IMR-90 (cell line): ENCODE data around the gene ANKIB1. TPM values are rescaled to one million over a fixed set of nuclear protein-coding genes. Genes with fewer than 3 reads are reported as not detected.

ENCODE experiments used
- ATAC-seq: fragments of 200-7000 bp; cut with Tn5 transposase; 2 replicates; pipeline ENCODE4 v1.9.1; 2020; ENCODE audit warnings: low read depth, mild to moderate bottlenecking, moderate library complexity
- BruUV-seq: library from RNA; stranded (reverse); fragments of 400-500 nt; replicated peaks from 2 replicates; lab custom pipeline; 2021; lab: Mats Ljungman, UMichigan
- CTCF ChIA-PET: fragments of 300-600 bp; formaldehyde crosslinking; extraction: SDS; loops from one replicate; lab custom pipeline; 2021; ENCODE audit warnings: antibody characterized with exemption; lab: Yijun Ruan, JAX
- POLR2A ChIA-PET: fragments of 300-600 bp; sonication (Branson Sonifier 250); formaldehyde crosslinking; loops from one replicate; lab custom pipeline; 2022; ENCODE audit warnings: antibody characterized with exemption; ENCODE audit not compliant: unreplicated experiment; lab: Charles Lee
- DNase-seq: peaks from one replicate; pipeline ENCODE4 v3.0.0; 2013
- H2AFZ ChIP-seq: replicated peaks from 2 replicates; pipeline ENCODE3; 2013; ENCODE audit warnings: low read length, mild to moderate bottlenecking; ENCODE audit not compliant: poor library complexity
- H2AK5ac ChIP-seq: 2 replicates; pipeline ENCODE4 v1.6.1; 2013; ENCODE audit warnings: low read depth, low read length, inconsistent platforms
- H2AK9ac ChIP-seq: replicated peaks from 2 replicates; pipeline ENCODE3; 2013; ENCODE audit warnings: mild to moderate bottlenecking, low read depth, low read length, moderate library complexity; ENCODE audit not compliant: poor library complexity
- H2BK120ac ChIP-seq: 2 replicates; pipeline ENCODE4 v1.6.1; 2013; ENCODE audit warnings: low read depth, low read length, inconsistent platforms
- H2BK15ac ChIP-seq: 3 replicates; pipeline ENCODE4 v1.6.1; 2013; ENCODE audit warnings: low read depth, low read length, inconsistent platforms
- H2BK20ac ChIP-seq: 2 replicates; pipeline ENCODE4 v1.6.1; 2013; ENCODE audit warnings: low read depth, mild to moderate bottlenecking, inconsistent platforms, low read length, moderate library complexity
- H2BK5ac ChIP-seq: 2 replicates; pipeline ENCODE4 v1.6.1; 2013; ENCODE audit warnings: mild to moderate bottlenecking, low read depth, low read length, inconsistent platforms; ENCODE audit not compliant: poor library complexity, severe bottlenecking
- H3K14ac ChIP-seq: replicated peaks from 2 replicates; pipeline ENCODE4 v1.6.1; 2013; ENCODE audit warnings: low read depth, low read length, inconsistent platforms
- H3K18ac ChIP-seq: 2 replicates; pipeline ENCODE4 v1.6.1; 2013; ENCODE audit warnings: low read depth, low read length, control low read depth
- H3K23ac ChIP-seq: 2 replicates; pipeline ENCODE4 v1.6.1; 2013; ENCODE audit warnings: low read depth, low read length, inconsistent platforms
- H3K27ac ChIP-seq: 2 replicates; pipeline ENCODE4 v1.5.1; 2013; ENCODE audit warnings: mild to moderate bottlenecking, control low read depth, low read length; ENCODE audit not compliant: insufficient read depth
- H3K27me3 ChIP-seq: 2 replicates; pipeline ENCODE4 v1.6.1; 2013; ENCODE audit warnings: low read length; ENCODE audit not compliant: control insufficient read depth, insufficient read depth
- H3K36me3 ChIP-seq: 2 replicates; pipeline ENCODE4 v1.6.1; 2013; ENCODE audit warnings: low read length, mixed read lengths; ENCODE audit not compliant: control insufficient read depth, insufficient read depth
- H3K4ac ChIP-seq: 2 replicates; pipeline ENCODE4 v1.6.1; 2013; ENCODE audit warnings: low read depth, low read length, inconsistent platforms
- H3K4me1 ChIP-seq: 2 replicates; pipeline ENCODE4 v1.6.1; 2013; ENCODE audit warnings: low read length, mixed read lengths; ENCODE audit not compliant: control insufficient read depth, insufficient read depth
- H3K4me2 ChIP-seq: 2 replicates; pipeline ENCODE4 v1.6.1; 2013; ENCODE audit warnings: low read depth, mild to moderate bottlenecking, control low read depth, low read length, moderate library complexity
- H3K4me3 ChIP-seq: 2 replicates; pipeline ENCODE4 v1.5.1; 2013; ENCODE audit warnings: low read depth, mild to moderate bottlenecking, control low read depth, low read length, moderate library complexity; ENCODE audit not compliant: insufficient read depth
- H3K56ac ChIP-seq: 2 replicates; pipeline ENCODE4 v1.6.1; 2013; ENCODE audit warnings: low read length, inconsistent platforms; ENCODE audit not compliant: insufficient read depth; ENCODE audit errors: extremely low read depth
- H3K79me1 ChIP-seq, 2 experiments: 2 replicates each; pipeline ENCODE4 v1.6.1; 2013; ENCODE audit warnings: low read length in 2 of 2, inconsistent platforms in 1 of 2, low read depth in 1 of 2
- H3K9ac ChIP-seq: 2 replicates; pipeline ENCODE4 v1.6.1; 2013; ENCODE audit warnings: low read depth, low read length, control low read depth
- H3K9me1 ChIP-seq: 2 replicates; pipeline ENCODE4 v1.6.1; 2013; ENCODE audit warnings: low read length, inconsistent platforms; ENCODE audit not compliant: insufficient read depth
- H3K9me3 ChIP-seq: 2 replicates; pipeline ENCODE4 v1.6.1; 2013; ENCODE audit warnings: low read length; ENCODE audit not compliant: control insufficient read depth, insufficient read depth
- H4K20me1 ChIP-seq: 2 replicates; pipeline ENCODE4 v1.6.1; 2013; ENCODE audit warnings: low read length, inconsistent platforms; ENCODE audit not compliant: insufficient read depth
- H4K5ac ChIP-seq: 2 replicates; pipeline ENCODE4 v1.6.1; 2013; ENCODE audit warnings: mild to moderate bottlenecking, low read depth, low read length, control low read depth
- H4K8ac ChIP-seq, 2 experiments: 2 replicates each; pipeline ENCODE4 v1.6.1; 2013; ENCODE audit warnings: low read depth in 2 of 2, low read length in 2 of 2, control low read depth in 1 of 2, inconsistent platforms in 1 of 2
- H4K91ac ChIP-seq: 2 replicates; pipeline ENCODE4 v1.6.1; 2013; ENCODE audit warnings: low read depth, low read length, inconsistent platforms; ENCODE audit not compliant: insufficient read depth
- BHLHE40 ChIP-seq: fragments of 150-350 bp; IDR thresholded peaks from 2 replicates; pipeline ENCODE4 v1.6.1; 2016; ENCODE audit warnings: mild to moderate bottlenecking, low read depth, low read length
- CEBPB ChIP-seq: IDR thresholded peaks from 2 replicates; pipeline ENCODE4 v1.6.1; 2012; ENCODE audit warnings: low read depth, low read length, improper control_type of control experiment
- CHD1 ChIP-seq: IDR thresholded peaks from 2 replicates; pipeline ENCODE4 v1.6.1; 2012; ENCODE audit warnings: low read depth, low read length, improper control_type of control experiment
- CTCF ChIP-seq: conservative IDR thresholded peaks from 2 replicates; pipeline ENCODE4 v1.5.1; 2012; ENCODE audit warnings: mild to moderate bottlenecking, low read depth, low read length, improper control_type of control experiment
- ELK1 ChIP-seq: fragments of 150-350 bp; IDR thresholded peaks from 2 replicates; pipeline ENCODE4 v1.6.1; 2016; ENCODE audit warnings: low read depth, mild to moderate bottlenecking, low read length, moderate library complexity, borderline replicate concordance
- FOS ChIP-seq: fragments of 150-350 bp; IDR thresholded peaks from 2 replicates; pipeline ENCODE4 v1.6.1; 2016; ENCODE audit warnings: low read depth, low read length
- MAFK ChIP-seq: IDR thresholded peaks from 2 replicates; pipeline ENCODE4 v1.6.1; 2012; ENCODE audit warnings: low read depth, low read length, improper control_type of control experiment
- MAZ ChIP-seq: IDR thresholded peaks from 2 replicates; pipeline ENCODE4 v1.6.1; 2012; ENCODE audit warnings: low read depth, mild to moderate bottlenecking, low read length, improper control_type of control experiment, moderate library complexity, borderline replicate concordance
- MXI1 ChIP-seq: IDR thresholded peaks from 2 replicates; pipeline ENCODE4 v1.6.1; 2012; ENCODE audit warnings: low read depth, mild to moderate bottlenecking, low read length, moderate library complexity, borderline replicate concordance
- NFE2L2 ChIP-seq: fragments of 150-350 bp; IDR thresholded peaks from 2 replicates; pipeline ENCODE4 v1.6.1; 2016; ENCODE audit warnings: low read depth, mild to moderate bottlenecking, low read length
- POLR2A ChIP-seq: IDR thresholded peaks from 2 replicates; pipeline ENCODE4 v1.6.1; 2012; ENCODE audit warnings: mild to moderate bottlenecking, low read depth, low read length
- RAD21 ChIP-seq: IDR thresholded peaks from 2 replicates; pipeline ENCODE4 v1.6.1; 2012; ENCODE audit warnings: low read length, improper control_type of control experiment
- RCOR1 ChIP-seq: IDR thresholded peaks from 2 replicates; pipeline ENCODE4 v1.6.1; 2012; ENCODE audit warnings: mild to moderate bottlenecking, low read length, improper control_type of control experiment; ENCODE audit not compliant: insufficient replicate concordance
- RFX5 ChIP-seq: IDR thresholded peaks from 2 replicates; pipeline ENCODE4 v1.8.0; 2012; ENCODE audit warnings: low read depth, mild to moderate bottlenecking, low read length, moderate library complexity
- SMC3 ChIP-seq: fragments of 150-350 bp; IDR thresholded peaks from 2 replicates; pipeline ENCODE4 v1.6.1; 2016; ENCODE audit warnings: low read depth, mild to moderate bottlenecking, antibody characterized with exemption, low read length, moderate library complexity
- USF2 ChIP-seq: fragments of 150-350 bp; IDR thresholded peaks from 2 replicates; pipeline ENCODE4 v1.6.1; 2017; ENCODE audit warnings: mild to moderate bottlenecking, antibody characterized with exemption, low read length, low read depth
- WGBS, 2 experiments: methylation state at CpG; one replicate each; pipeline versions ENCODE4 v1.1.5 to v1.1.7; 2013; ENCODE audit warnings: missing lambda C conversion rate in 2 of 2; ENCODE audit not compliant: insufficient read length in 1 of 2; ENCODE audit errors: extremely low coverage in 2 of 2; 5-methylcytosine and 5-hydroxymethylcytosine counted together
- dilution Hi-C: fragments of 300-500 bp; cut with HindIII; formaldehyde crosslinking; loops from one replicate; pipeline ENCODE4 v1.14.3; 2018; ENCODE audit warnings: low sequenced_read_pairs; ENCODE audit not compliant: unreplicated experiment
- in situ Hi-C: fragments of 300-500 bp; cut with MboI; formaldehyde crosslinking; loops from 3 replicates; pipeline ENCODE4 v1.14.3; 2019; ENCODE audit warnings: low sequenced_read_pairs, inconsistent platforms, mixed read lengths
- intact Hi-C: fragments of 100-400 bp; cut with micrococcal nuclease; formaldehyde crosslinking; loops from 2 replicates; pipeline ENCODE4 v1.10.0; 2022
- polyA plus RNA-seq, 3 experiments: library from polyadenylated mRNA; depleted of rRNA; stranded (reverse); fragments of >200 nt; gene quantifications; 2 replicates each; pipeline ENCODE4 v1.2.3, GENCODE V29; 2012; ENCODE audit warnings: low replicate concordance in 1 of 3
- total RNA-seq: library from RNA; depleted of rRNA; stranded (reverse); fragments of >200 nt; gene quantifications from 2 replicates; pipeline ENCODE4 v1.2.3, GENCODE V29; 2012

Gene ANKIB1
- total and polyA plus RNA-seq, 2 of the 4 experiments (the other 2 are of a cell fraction), result 18.7 to 33.9 TPM

- BruUV-seq, result no TSS peak
- Histone ChIP-seq H3K9me3 (no peaks in the 10 kb centered on the region), H3K4me3 (no peak overlapping the region), H4K8ac (no peak overlapping the region), H3K27ac (no peak overlapping the region), H2BK5ac (no peak overlapping the region), H2AK5ac (no peak overlapping the region), H3K56ac (no peak overlapping the region), H3K36me3 (peaks cover 16% of the 10 kb centered on the region), H4K20me1 (no peaks in the 10 kb centered on the region), H2BK20ac (no peak overlapping the region), H3K27me3 (no peaks in the 10 kb centered on the region), H2AK9ac (no peak overlapping the region), H3K23ac (no peak overlapping the region), H3K18ac (no peak overlapping the region), H3K4me2 (no peak overlapping the region), H3K79me1 (peaks cover 4 to 8% of the 10 kb centered on the region in 2 experiments; a peak in 2 of 4 replicates), H4K5ac (no peak overlapping the region), H3K9me1 (no peaks in the 10 kb centered on the region), H3K4ac (no peak overlapping the region), H3K4me1 (no peaks in the 10 kb centered on the region), H4K91ac (no peak overlapping the region), H2BK15ac (no peak overlapping the region), H3K9ac (no peak overlapping the region), H3K14ac (no peak overlapping the region), H2AFZ (no peak overlapping the region), H2BK120ac (no peak overlapping the region)
- CTCF ChIA-PET, result no interaction called here
- ATAC-seq (no peak), DNase-seq (no peak)
- intact Hi-C loops (no loop called here), in situ Hi-C loops (no loop called here), dilution Hi-C loops (no loop called here)
- POLR2A ChIA-PET, result interaction anchor here (0.6 kb wide), 1 partner anchor 30 kb away, joined by 3 read pairs; no protein-coding TSS in a partner anchor
- TF ChIP-seq SMC3 (no peak), RCOR1 (no peak), CEBPB (no peak), ELK1 (no peak), BHLHE40 (no peak), MXI1 (no peak), USF2 (no peak), CHD1 (no peak), CTCF (no peak), RAD21 (no peak), NFE2L2 (no peak), FOS (no peak), MAZ (no peak), MAFK (no peak), RFX5 (no peak), POLR2A (no peak)
- no CpG with 5 or more reads among the region's 1 CpG for WGBS, 2 experiments
Measured at GRCh38 chr7:92206672-92207071, 39.1 kb upstream of the ANKIB1 start.
